DMS114 treated with DMSO at 0.1 percent for 48 hours (cell line): ENCODE data around the gene FAM20A.

Experiments
- DNase-seq: peaks from one replicate; lab custom pipeline; 2025; ENCODE audit not compliant: unreplicated experiment; lab: John Stamatoyannopoulos, UW

FAM20A gene

DNA sequence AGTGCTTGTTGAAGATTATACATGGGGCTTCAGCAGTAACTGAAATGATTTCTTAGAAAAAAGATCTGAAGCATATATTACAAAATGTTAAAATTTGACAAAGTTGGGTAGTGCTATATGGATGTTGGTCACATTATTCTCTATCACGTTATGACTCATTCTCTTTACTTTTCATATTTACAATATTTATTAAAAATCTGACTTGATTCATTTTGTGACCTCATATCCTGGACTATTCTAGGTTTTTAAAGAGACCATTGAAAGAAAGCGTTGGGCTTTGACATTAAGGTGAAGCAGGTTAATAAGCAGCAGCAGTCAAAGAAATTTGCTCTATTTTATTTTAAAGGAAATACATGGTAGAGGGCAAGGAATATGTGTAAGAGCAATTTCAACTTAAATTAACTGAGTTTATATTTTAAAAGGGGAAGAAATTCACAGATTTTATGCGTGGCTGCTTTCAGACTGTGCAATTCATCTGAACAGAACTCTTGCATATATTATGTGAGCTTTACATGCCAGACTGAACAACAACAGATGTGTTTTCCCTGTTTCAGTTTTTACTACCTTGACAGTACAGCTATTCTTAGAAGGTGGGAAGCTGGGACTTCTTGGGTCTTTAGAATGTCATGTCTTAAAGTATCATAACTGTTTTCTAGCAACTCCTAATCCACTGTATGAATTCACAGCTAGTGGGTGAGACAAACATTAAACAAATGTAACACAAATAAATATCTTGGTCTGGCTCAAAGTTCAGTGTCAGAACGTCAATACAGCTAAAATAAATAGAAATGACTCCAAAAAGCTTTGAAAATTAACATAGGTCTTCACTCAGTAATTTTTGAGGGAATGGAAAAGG, 10.4 kb upstream of the FAM20A start:
- no peak for DNase-seq

DNA sequence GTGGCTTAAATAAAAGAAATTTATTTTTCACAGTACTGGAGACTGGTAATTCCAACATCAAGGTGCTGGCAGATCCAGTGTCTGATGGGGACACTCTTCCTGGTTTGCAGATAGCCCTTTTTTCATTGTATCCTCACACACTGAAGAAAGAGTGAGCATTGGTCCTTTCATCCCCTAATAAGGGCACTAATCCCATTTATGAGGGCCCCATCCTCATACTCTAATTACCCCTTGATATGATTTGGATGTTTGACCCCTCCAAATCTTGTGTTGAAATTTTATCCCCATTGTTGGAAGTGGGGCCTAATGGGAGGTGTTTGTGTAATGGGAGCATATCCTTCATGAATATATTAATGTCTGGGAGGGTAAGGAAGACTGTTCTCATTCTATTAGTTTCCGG, 9.4 kb upstream of the FAM20A start:
- no peak for DNase-seq

DNA sequence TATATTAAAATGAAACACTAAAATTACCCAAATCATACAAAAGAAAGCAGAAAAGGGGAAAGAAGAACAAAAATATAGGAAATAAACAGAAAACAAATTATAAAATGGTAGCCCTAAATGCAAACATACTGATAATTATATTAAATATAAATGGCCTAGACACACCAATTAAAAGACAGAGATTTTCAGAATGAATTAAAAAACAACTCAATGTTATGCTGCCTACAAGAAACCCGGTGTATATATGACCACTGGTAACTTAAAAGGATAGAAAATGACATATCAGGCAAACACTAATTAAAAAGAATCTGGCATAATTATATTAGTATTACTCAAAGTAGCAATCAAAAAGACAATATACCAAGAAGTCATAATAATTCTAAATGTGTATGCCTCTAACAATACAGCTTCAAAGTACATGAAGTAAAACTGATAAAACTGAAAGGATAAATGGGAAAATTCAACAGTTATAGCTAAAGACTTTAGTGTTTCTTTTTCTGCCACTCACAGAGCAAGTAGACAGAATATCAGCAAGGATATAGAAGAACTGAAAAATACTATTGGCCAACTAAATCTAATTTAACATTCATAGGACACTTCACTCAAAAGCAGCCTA, 7.5 kb upstream of the FAM20A start:
- DNase-seq = no peak

DNA sequence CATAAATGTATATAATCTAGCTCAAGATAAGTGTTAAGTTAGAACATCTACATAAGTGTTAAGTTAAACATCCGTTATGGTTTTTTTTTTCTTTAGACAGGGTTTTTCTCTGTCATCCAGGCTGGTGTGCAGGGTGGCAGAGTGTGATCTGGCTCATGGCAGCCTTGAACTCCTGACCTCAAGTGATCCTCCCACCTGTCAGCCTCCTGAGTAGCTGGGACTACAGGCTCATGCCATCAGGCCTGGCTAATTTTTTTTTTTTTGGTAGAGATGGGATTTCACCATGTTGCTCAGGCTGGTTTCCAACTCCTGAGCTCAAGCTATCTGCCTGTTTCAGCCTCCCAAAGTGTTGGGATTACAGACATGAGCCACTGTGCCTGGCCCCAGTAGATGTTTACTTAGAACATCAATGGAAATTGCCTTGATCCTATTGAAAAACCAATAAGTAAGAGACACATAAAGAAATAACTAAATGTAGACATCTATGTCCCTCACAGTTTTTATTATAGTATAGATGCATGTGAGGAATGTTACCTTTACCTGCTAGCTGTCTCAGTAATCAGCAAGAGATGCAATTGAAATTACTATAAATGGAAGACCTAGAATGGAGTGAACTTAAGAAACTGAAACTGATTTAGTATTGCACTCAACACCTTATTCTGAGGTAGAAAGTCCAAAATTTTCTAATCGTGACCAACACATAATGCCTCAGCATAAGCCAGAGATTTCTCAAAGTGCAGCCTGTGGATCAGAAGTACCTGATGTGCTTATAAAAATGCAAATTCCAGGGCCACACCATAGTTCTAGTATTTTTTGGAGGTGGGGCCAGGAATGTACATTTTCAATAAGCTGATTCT, 5.5 kb upstream of the FAM20A start:
- DNase-seq = no peak

DNA sequence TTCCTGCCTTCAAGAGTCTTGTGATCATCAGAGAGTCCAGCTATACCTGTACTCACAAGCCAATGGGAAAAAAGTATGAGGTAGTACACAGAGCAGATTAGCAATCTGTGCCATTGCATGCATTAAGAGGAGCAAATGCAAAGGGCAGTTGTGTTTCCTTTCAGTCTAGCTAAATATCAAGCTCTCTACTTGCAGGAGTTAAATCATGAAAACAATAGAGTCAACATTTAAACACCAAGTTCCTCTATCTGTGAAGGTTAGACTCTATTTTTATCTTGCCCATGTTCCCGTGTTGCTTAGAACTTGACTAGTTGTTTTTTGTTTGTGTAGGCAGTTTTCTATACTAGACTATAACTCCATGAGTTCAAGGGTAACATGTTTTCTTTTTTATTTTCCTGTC, 4.7 kb upstream of the FAM20A start:
- no peak for DNase-seq

GRCh38 chr17:68603656-68604055, 2.5 kb upstream of the FAM20A start:
- no peak for DNase-seq

DNA sequence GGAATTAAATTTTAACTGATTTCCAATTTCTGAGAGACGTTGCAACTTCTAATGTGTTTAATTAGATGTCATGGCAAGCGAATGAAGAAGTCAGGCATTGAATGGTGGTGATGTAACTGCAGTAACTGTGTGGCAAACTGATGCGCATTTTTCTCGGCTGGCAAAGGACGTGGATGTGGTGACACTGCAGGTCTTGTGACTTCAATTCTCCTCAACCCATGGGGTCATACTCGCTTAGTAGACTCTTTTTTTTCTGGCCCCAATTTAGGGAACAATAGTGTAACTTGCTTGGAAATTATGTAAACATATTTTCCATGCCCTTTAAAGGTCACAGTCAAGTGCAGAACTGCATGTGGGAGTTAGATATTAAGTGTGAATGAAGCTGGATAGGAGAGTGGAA, 1.9 kb upstream of the FAM20A start:
- no peak for DNase-seq

GRCh38 chr17:68602289-68602688, 1.1 kb upstream of the FAM20A start:
- DNase-seq = no peak

DNA sequence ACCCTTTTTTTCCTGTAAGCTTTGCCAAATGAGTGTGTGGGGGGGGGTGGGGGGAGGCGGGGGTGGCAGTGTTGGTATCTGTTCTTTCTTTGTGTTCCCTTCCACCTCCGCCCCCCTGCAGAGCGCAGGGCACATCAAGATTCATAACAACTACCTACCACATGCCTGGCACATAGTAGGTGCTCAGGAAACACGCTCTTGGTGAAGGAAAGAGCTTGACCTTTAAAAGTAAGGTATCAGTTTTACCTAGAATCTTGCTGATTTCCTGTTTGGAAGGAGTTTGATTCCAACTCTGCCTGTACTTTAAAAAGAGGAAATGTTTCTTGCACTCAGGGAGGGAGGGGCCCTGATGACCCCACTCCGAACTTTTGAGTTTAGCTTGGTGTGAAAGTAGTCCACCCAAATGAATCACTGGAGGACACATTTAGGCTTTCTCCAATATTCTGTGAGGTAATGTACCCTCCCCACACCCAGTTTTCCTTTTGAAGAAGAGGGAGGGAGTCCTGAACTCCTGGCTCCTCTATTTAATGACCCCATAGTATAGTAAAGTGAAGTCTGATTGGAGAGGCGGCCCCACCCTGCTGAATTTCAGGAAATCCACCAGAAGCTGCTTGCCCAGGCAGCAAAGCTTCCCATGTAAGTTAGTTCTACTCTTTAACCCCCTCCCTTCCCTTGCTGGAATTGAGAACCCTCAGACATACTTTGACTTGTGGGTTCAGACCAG, 560 bp upstream of the FAM20A start:
- no peak for DNase-seq

- DNase-seq = no peak
Observed at GRCh38 chr17:68600067-68600930, 868 bp downstream of the FAM20A start.

DNA sequence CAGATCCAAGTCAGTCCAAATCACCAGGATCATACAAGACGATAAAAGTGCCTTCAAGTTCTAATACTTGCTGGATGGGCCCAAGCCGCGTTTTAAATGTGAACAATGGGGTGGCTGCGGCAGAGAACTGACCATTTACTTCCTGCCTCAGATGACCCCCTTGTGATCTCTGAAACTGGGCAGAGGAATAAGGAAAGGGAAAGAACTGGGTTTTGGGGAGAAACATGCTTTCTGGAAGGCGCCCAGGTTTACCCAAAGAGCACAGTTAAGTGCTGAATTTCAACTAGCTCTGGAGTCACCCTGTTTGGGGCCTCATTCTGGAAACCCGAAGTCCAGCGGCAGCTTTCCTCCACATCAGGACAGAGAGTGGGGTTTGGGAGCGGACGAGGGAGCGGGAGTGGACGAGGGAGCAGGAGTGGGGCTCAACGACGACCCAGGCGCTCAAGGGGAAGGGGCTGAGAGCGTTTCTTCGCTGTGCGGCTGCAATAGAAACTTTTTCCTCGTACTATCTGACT, 1.6 kb downstream of the FAM20A start:
- DNase-seq = no peak

GRCh38 chr17:68599091-68599490, 2.1 kb downstream of the FAM20A start:
- DNase-seq = no peak

DNA sequence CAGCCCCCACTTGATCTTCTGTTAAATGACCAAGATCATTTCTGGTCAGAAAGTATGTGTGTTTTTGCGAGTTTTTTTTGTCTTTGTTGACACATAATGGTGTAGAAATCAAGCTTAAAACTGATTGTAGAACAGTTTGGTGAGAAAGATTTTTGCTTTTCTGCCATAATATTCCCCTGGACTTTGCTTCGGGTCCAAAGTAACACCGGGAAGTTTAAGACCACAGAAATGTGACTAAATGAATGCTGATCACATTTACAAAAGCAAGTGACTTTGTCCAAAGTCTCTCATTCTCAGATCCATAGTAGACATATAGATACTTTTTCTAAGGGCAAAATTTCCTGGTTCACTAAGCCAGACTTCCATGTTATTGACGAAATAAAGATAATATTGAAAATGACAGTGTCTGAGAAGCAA, 2.6 kb downstream of the FAM20A start:
- no peak for DNase-seq

DNA sequence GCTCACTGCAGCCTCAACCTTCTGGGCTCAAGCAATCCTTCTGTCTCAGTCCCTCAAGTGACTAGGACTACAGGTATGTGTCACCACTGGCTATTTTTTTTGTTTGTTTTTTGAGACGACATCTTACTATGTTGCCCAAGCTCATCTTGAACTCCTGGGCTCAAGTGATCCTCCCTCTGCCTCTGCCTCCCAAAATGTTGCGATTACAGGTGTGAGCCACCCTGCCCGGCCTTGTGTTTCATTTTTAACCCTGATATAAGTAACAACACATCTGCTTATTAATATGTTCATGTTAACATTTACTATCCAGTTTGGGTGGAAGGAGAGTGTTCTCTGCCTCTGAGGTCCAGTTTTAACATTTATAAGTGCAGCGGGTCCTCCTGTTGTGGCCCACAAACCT, 3.1 kb downstream of the FAM20A start:
- no peak for DNase-seq

GRCh38 chr17:68596411-68596945, 4.7 kb downstream of the FAM20A start:
- DNase-seq = no peak

DNA sequence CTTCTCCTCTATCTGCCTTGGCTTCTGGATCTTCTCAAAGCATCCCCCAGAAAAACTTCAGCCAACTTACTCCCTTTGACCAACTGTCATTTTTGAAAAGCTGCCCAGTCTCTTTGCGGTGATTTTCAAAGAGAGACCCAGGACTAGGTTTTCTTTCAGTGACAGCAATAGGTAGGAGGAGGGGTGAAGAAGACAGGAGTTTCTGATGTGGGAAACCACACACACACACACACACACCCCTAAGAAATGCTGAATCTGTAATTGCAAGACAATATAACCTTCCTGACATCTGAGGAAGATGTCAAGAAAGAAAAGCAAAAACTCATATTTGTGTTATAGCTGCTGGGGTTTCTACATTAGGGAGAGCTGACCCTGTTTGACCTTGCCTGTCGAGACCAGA, 5.2 kb downstream of the FAM20A start:
- DNase-seq = no peak

DNA sequence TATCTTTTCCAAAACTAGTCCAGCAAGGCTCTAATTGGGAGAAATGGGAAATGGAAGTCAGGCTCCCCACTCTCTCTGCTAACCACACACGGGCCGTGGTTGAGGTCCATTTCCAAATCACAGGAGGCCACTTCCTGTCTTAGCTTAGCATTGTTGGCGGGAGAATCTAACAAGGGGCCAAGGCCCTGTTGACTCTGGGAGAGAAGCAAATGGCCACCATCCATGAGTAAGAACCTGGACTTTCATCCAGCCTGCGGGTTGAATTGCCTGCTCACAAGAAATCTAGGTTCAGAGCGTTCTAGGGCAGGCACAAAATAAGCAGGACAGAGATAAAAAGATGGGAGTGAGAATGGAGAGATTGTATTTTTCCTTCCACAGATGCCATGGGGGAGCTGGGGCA, 5.7 kb downstream of the FAM20A start:
- no peak for DNase-seq

GRCh38 chr17:68594552-68594951, 6.6 kb downstream of the FAM20A start:
- no peak for DNase-seq
